Germinal center (tissue), 1 donor: ENCODE results near the gene PGA5.

Source experiments
- DNase-seq: peaks from one replicate; pipeline ENCODE4 v3.0.0; 2012; ENCODE audit warnings: mixed read lengths, low spot score

The PGA5 gene

DNA sequence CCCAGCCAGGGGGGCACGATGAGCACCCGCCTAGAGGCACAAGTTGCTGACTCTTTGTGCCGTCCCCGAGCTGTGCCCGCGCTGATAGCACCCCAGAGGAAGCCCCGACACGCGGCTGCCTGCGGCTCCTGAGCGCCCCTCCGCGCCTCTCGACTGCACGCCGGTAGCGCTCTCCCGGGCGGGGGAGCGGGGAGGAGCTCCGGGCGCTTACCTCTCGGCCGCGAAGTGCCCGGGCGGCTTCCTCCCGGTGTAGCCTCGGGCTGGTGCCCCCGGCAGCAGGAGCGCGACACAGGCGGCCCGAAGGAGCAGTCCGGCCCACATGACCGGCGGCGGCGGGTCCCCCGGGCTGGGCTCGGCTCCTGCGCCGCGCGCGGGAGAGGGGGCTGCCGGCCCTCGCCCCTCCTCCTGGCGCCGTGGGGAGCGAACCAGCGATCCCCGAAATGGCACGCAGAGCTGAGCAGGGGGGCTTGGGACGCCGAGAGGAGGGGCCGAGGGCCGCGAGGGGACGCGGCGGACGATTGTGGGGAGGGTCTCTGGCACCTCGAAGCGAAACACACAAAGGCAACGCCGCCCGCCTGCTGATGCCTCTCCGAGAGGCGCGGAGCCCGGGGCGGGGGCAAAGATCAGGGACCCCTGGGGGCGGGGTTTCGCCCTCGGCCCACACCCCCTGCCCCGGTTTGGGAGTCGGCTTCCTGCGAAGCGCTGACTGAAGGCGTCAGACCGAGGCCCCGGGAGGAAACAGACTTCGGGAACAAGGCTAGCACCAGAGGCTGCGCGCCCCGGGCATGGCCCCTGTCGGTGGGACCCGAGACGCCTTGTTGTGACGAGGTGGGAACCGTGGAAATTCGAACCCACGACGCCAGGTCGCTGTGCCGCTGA, 54.0 kb downstream of the PGA5 start, which contains the start of gene VWCE:
TSS of gene VWCE (minus strand) at position 600 of the 879 bp plus-strand sequence. CDS start at position 321, 279 bp downstream.
- peak; percentile 91 for DNase-seq

DNA sequence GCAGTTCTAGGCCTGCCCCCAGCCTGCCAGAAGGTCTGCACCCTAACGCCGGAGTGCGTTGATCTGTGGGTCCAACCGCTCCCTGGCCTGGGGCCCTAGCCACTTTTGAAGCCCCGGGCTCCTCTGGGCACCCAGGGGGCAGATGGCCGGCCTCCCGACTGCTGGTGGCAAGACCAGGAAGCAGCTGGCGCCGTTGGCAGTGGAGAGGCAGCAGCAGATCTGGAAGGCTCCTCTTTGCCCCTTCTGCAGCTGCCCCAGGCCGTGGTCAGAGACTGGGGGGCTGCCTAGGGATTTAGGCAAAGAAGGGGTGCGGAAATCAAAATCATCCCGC, 54.6 kb downstream of the PGA5 start:
- no peak for DNase-seq

DNA sequence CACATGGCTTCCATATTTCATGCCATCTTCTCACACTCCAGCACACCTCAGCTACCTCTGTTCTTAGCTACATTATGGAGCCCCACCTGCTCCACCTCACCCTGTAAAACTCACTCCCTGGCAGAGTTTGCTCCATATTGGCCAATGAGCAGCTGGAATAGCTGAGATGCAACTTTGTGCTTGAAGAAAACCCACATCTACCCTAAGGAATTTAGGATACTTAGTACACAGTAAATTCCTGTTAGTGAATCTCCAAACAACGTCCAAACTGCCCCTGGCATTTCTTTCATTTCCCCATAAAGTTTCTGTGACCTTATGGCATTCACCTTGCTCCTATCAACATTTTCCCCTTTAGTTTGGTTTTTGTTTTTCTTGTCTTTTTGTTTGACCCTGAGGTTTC, 56.4 kb downstream of the PGA5 start:
- no peak for DNase-seq

DNA sequence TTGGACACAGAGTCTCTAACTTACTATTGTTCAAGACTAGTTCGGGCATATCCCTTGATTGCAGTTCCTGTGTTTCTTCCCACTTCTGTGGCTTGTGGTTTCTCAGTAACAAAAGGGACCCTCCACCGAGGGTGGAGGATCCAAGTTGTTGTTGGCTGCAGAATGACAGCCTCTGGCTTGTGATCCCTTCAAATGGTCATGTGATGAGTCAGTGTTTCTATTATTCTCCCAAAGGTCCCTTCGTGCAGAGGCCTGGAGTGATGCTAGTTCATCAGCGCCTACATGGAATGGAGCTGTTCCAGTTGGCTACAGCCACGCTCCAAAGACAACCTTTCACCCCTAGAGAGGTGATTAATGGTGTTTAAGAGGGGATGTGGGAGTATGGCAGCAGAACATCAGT, 56.8 kb downstream of the PGA5 start:
- no peak for DNase-seq

DNA sequence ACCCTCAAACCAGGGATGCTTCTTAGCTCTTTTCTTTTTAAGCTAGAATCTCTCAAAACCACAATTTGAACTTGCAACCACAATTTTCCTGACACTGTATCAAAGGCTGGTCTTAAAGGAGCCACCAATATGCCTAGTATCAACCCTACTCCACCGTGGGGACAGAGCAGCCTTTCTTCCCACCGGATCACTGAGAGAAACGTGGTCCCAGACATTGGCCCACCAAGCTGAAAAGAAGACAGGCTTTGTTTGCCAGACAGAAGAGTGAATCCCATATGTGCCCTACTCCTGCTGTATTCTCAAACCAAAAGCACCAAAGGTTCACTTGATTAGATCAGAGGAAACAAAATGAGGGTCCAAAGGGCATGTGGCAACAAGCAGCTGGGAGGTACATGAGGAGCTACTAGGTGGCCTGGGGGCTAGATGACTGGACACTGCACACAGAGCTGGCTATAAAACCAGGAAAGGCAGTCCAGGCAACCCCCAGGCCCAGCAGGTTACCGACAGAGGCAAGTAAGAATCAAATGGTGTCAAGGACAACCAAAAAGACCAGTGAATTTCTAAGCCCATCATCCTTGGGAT, 57.8 kb downstream of the PGA5 start:
- DNase-seq: no peak
